Natural killer cell (primary cell): ENCODE data around the gene COPS9. TPM values are rescaled to one million over a fixed set of nuclear protein-coding genes. Genes with fewer than 3 reads are reported as not detected.

Source experiments
- ATAC-seq, 3 donors: fragments of 150-1000 bp in 2 of 3; fragments of 200-7000 bp in 1 of 3; cut with Tn5 transposase; 1 replicate in 1 of 3; 2 replicates in 2 of 3; pipeline ENCODE4 v1.10.0; 2021; ENCODE audit warnings: mild to moderate bottlenecking in 2 of 3, moderate library complexity in 2 of 3
- DNase-seq, 2 donors: peaks; one replicate each; pipeline versions ENCODE4 v3.0.0 to v3.0.0-alpha.2; 2013 to 2021; ENCODE audit warnings: mixed read lengths in 1 of 2
- H3K27ac ChIP-seq: one replicate; pipeline ENCODE4 v1.5.1; 2013; ENCODE audit warnings: mild to moderate bottlenecking, low read length
- H3K27me3 ChIP-seq: one replicate; pipeline ENCODE4 v1.6.1; 2013; ENCODE audit warnings: low read length; ENCODE audit not compliant: control insufficient read depth, insufficient read depth
- H3K36me3 ChIP-seq: one replicate; pipeline ENCODE4 v1.6.1; 2013; ENCODE audit warnings: low read length; ENCODE audit not compliant: control insufficient read depth, insufficient read depth
- H3K4me1 ChIP-seq: one replicate; pipeline ENCODE4 v1.6.1; 2013; ENCODE audit warnings: low read length; ENCODE audit not compliant: control insufficient read depth, insufficient read depth
- H3K4me3 ChIP-seq: one replicate; pipeline ENCODE4 v1.5.1; 2013; ENCODE audit warnings: low read length
- H3K9me3 ChIP-seq: one replicate; pipeline ENCODE4 v1.6.1; 2013; ENCODE audit warnings: low read length; ENCODE audit not compliant: control insufficient read depth, insufficient read depth
- H3K27ac Mint-ChIP-seq, 2 donors: one replicate each; pipeline ENCODE4 v1.8.0; 2022; ENCODE audit warnings: mild to moderate bottlenecking in 2 of 2, mixed read lengths in 2 of 2, moderate library complexity in 1 of 2
- H3K27me3 Mint-ChIP-seq, 2 donors: one replicate each; pipeline ENCODE4 v1.8.0; 2022; ENCODE audit warnings: low read depth in 2 of 2, mixed read lengths in 2 of 2
- H3K36me3 Mint-ChIP-seq: one replicate; pipeline ENCODE4 v1.8.0; 2022; ENCODE audit warnings: mixed read lengths
- H3K4me1 Mint-ChIP-seq, 2 donors: one replicate each; pipeline ENCODE4 v1.8.0; 2022; ENCODE audit warnings: mixed read lengths in 2 of 2
- H3K4me3 Mint-ChIP-seq: one replicate; pipeline ENCODE4 v1.8.0; 2022; ENCODE audit warnings: mild to moderate bottlenecking, moderate library complexity, mixed read lengths
- H3K9me3 Mint-ChIP-seq, 2 donors: one replicate each; pipeline ENCODE4 v1.8.0; 2022; ENCODE audit warnings: mixed read lengths in 2 of 2
- WGBS: methylation state at CpG from one replicate; pipeline ENCODE4 v1.1.7; 2013; ENCODE audit warnings: missing lambda C conversion rate; ENCODE audit not compliant: insufficient coverage; 5-methylcytosine and 5-hydroxymethylcytosine counted together
- intact Hi-C: fragments of 100-400 bp; cut with micrococcal nuclease; formaldehyde crosslinking; loops from one replicate; pipeline ENCODE4 v1.14.2; 2022
- total RNA-seq, 4 donors: library from RNA; stranded (reverse); fragments of 120-200 nt in 1 of 4; gene quantifications; one replicate each; pipeline versions ENCODE4 v1.2.3 to v1.2.4, GENCODE V29; 2013 to 2022
- TF ChIP-seq, protein P1 (sequence below): fragments of 200-600 bp; IDR thresholded peaks from one replicate; pipeline ENCODE4 v1.8.0; 2022; ENCODE audit warnings: antibody characterized with exemption

Gene COPS9
- total RNA-seq, 3 donors from 2014 or later (not counting 1 experiment from before 2014, with no cell fraction given): 51.5 to 76.5 (median 53.5) TPM

GRCh38 chr2:240183006-240183874 lies 47.1 kb upstream of the COPS9 start:
- intact Hi-C loops: no loop called here
- Histone ChIP-seq H3K27me3 (no peaks in the 10 kb centered on the region), H3K36me3 (no peaks in the 10 kb centered on the region), H3K4me1 (no peaks in the 10 kb centered on the region), H3K27ac (no peak overlapping the region), H3K9me3 (no peaks in the 10 kb centered on the region), H3K4me3 (no peak overlapping the region)
- no peaks in the 10 kb centered on the region for H3K9me3 Mint-ChIP-seq
- WGBS: 82% methylated on average over 22 of the region's 22 CpGs
- H3K36me3 Mint-ChIP-seq: no peaks in the 10 kb centered on the region
- no peak overlapping the region for H3K27ac Mint-ChIP-seq
- no peak overlapping the region for H3K4me3 Mint-ChIP-seq
- no peaks in the 10 kb centered on the region for H3K4me1 Mint-ChIP-seq
- TF ChIP-seq, protein P1, sequence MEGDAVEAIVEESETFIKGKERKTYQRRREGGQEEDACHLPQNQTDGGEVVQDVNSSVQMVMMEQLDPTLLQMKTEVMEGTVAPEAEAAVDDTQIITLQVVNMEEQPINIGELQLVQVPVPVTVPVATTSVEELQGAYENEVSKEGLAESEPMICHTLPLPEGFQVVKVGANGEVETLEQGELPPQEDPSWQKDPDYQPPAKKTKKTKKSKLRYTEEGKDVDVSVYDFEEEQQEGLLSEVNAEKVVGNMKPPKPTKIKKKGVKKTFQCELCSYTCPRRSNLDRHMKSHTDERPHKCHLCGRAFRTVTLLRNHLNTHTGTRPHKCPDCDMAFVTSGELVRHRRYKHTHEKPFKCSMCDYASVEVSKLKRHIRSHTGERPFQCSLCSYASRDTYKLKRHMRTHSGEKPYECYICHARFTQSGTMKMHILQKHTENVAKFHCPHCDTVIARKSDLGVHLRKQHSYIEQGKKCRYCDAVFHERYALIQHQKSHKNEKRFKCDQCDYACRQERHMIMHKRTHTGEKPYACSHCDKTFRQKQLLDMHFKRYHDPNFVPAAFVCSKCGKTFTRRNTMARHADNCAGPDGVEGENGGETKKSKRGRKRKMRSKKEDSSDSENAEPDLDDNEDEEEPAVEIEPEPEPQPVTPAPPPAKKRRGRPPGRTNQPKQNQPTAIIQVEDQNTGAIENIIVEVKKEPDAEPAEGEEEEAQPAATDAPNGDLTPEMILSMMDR: no peak
- H3K27me3 Mint-ChIP-seq: peaks cover 14 to 35% of the 10 kb centered on the region in 2 donors
- no peak for ATAC-seq
- no peak for DNase-seq

- Histone ChIP-seq H3K36me3 (no peaks in the 10 kb centered on the region), H3K27me3 (no peaks in the 10 kb centered on the region), H3K4me3 (no peak overlapping the region), H3K4me1 (no peaks in the 10 kb centered on the region), H3K9me3 (no peaks in the 10 kb centered on the region), H3K27ac (no peak overlapping the region)
- Mint-ChIP-seq H3K9me3 (no peaks in the 10 kb centered on the region), H3K27me3 (peaks cover 18 to 42% of the 10 kb centered on the region in 2 donors), H3K27ac (no peak overlapping the region), H3K36me3 (no peaks in the 10 kb centered on the region), H3K4me1 (no peaks in the 10 kb centered on the region), H3K4me3 (no peak overlapping the region)
- DNase-seq (no peak), ATAC-seq (no peak)
- TF ChIP-seq, protein P1: no peak
- intact Hi-C loops: no loop called here
- WGBS: 81% methylated on average over 4 of the region's 4 CpGs
Observed at GRCh38 chr2:240182476-240182875, 46.4 kb upstream of the COPS9 start.

DNA sequence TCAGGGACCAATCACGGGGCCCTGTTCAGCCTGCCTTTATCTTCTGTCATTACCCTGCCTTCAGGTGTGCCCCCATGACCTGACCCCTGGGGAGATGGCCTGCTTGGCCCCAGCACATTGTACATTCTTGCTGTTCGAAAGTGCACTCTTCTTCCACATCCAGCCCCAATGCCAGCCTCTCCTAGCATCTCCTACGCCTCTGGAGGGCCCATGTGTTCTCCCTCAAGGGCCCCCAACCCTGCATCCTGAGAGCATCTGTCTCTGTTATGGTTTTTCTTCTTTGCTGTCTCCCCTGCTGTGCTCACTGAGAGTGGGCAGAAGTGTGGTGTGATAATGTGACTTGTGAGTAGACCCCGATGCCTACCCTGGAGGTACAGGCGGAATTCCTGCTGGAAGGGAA lies 45.9 kb upstream of the COPS9 start:
- no peaks in the 10 kb centered on the region for H3K4me1 ChIP-seq
- Mint-ChIP-seq H3K9me3 (no peaks in the 10 kb centered on the region), H3K4me1 (no peaks in the 10 kb centered on the region), H3K27ac (no peak overlapping the region), H3K36me3 (no peaks in the 10 kb centered on the region), H3K27me3 (peaks cover 18 to 45% of the 10 kb centered on the region in 2 donors), H3K4me3 (no peak overlapping the region)
- intact Hi-C loops: no loop called here
- no peak for DNase-seq
- TF ChIP-seq, protein P1: no peak
- no peak overlapping the region for H3K27ac ChIP-seq
- ATAC-seq: no peak
- no peaks in the 10 kb centered on the region for H3K9me3 ChIP-seq
- H3K4me3 ChIP-seq: no peak overlapping the region
- 81% methylated on average over 5 of the region's 5 CpGs for WGBS
- H3K27me3 ChIP-seq: no peaks in the 10 kb centered on the region
- no peaks in the 10 kb centered on the region for H3K36me3 ChIP-seq
